Naive B cell (primary cell): ENCODE results near the gene BLOC1S3. TPM values are rescaled to one million over a fixed set of nuclear protein-coding genes. Genes with fewer than 3 reads are reported as not detected.
A peak's percentile ranks its signal among the peaks of the same experiment; 100 is the strongest.

Experiments
- ATAC-seq, 2 donors: fragments of 150-1000 bp; cut with Tn5 transposase; 2 replicates each; pipeline ENCODE4 v1.10.0; 2021; ENCODE audit warnings: low read depth in 2 of 2, mild to moderate bottlenecking in 2 of 2, moderate library complexity in 2 of 2
- DNase-seq: peaks from one replicate; pipeline ENCODE4 v3.0.0; 2022
- H3K27ac Mint-ChIP-seq, 6 donors: one replicate each; pipeline ENCODE4 v1.8.0; 2020 to 2022; ENCODE audit warnings: mild to moderate bottlenecking in 6 of 6, mixed read lengths in 6 of 6, moderate library complexity in 5 of 6, inconsistent platforms in 2 of 6
- H3K27me3 Mint-ChIP-seq, 3 donors: one replicate each; pipeline ENCODE4 v1.8.0; 2021 to 2022; ENCODE audit warnings: mixed read lengths in 3 of 3, mild to moderate bottlenecking in 1 of 3
- H3K36me3 Mint-ChIP-seq, 2 donors: one replicate each; pipeline ENCODE4 v1.8.0; 2020 to 2022; ENCODE audit warnings: mixed read lengths in 2 of 2, inconsistent platforms in 1 of 2, mild to moderate bottlenecking in 1 of 2
- H3K4me1 Mint-ChIP-seq, 3 donors: one replicate each; pipeline ENCODE4 v1.8.0; 2020 to 2022; ENCODE audit warnings: mixed read lengths in 3 of 3, inconsistent platforms in 1 of 3, mild to moderate bottlenecking in 1 of 3, moderate library complexity in 1 of 3
- H3K4me3 Mint-ChIP-seq, 8 donors: one replicate each; pipeline ENCODE4 v1.8.0; 2020 to 2022; ENCODE audit warnings: mild to moderate bottlenecking in 8 of 8, mixed read lengths in 8 of 8, moderate library complexity in 8 of 8, inconsistent platforms in 2 of 8
- H3K9me3 Mint-ChIP-seq, 7 donors: one replicate each; pipeline ENCODE4 v1.8.0; 2020 to 2022; ENCODE audit warnings: mixed read lengths in 7 of 7, mild to moderate bottlenecking in 5 of 7, inconsistent platforms in 2 of 7, moderate library complexity in 1 of 7
- polyA plus RNA-seq, 6 donors: library from polyadenylated mRNA; unstranded; fragments of 300-500 nt; fragmentation: Illumina TruSeq; gene quantifications; one replicate each; pipeline ENCODE4 v1.2.3, GENCODE V29; 2021; ENCODE audit warnings: low read depth in 6 of 6

The BLOC1S3 gene
- polyA plus RNA-seq, 6 donors from 2014 or later: 9.1 to 24.5 (median 13.6) TPM

DNA sequence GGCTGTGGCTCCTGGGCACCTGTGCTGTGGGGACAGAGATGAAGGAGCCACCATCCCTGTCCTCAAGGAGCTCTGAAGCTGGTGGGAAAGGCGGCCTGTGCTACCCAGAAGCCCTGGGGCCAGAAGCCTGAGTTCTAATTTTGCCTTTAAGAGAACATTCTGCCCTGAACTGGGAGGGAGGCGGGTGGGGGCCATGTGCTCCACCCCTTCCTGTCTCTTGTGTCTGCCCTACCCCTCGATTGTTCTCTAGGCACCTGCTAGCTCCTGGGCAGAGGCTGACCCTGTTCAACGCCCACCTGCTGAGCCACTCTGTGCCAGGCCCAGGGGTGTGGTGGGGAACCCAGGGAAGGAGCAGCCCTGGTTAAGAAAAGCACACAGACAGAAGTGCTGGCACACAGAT, 6.4 kb upstream of the BLOC1S3 start:
- no peak for DNase-seq
- peak; percentile 23 to 51 for ATAC-seq
- Mint-ChIP-seq H3K27ac (peak overlapping the region in 1 of 6 donors; percentile 38), H3K9me3 (no peaks in the 10 kb centered on the region), H3K36me3 (no peaks in the 10 kb centered on the region), H3K27me3 (no peaks in the 10 kb centered on the region), H3K4me1 (peaks cover 27 to 36% (median 34%) of the 10 kb centered on the region in 3 donors), H3K4me3 (peak overlapping the region in 2 of 8 donors; percentile 12 to 50)

DNA sequence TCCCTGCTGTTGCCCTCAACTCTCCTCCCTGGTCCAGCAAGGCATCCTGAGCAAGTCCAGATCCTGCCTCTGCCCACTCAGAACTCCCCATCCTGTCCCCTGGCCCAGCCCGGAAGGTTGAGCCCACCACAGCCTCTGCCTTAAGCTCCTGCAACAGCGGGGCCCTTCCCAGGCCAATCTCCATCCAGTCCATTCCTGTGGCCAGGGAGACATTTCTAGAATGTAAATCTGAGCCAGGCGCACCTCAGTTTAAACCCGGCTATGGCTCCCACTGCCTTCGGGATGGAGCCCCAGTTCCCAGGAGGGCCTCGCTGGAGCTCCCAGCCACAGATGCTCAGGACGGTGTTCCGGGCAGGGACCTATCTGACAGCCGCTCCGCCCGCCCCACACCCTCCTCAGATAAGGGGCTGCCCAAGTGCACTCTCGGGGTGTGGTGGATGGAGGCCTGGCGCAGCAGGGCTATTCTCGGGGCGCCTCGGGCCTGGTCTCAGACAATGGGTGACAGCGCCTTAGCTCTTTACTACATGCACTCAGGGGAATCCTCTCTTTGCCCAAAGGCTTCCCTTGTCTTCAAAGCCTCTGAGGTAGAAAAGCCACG, 5.9 kb upstream of the BLOC1S3 start:
- ATAC-seq (no peak), DNase-seq (no peak)
- no peaks in the 10 kb centered on the region for H3K27me3 Mint-ChIP-seq
- H3K36me3 Mint-ChIP-seq: no peaks in the 10 kb centered on the region
- peak overlapping the region in 2 of 8 donors; percentile 12 to 25 for H3K4me3 Mint-ChIP-seq
- H3K27ac Mint-ChIP-seq: peak overlapping the region in 1 of 6 donors; percentile 15
- H3K4me1 Mint-ChIP-seq: peaks cover 27 to 37% (median 36%) of the 10 kb centered on the region in 3 donors
- no peaks in the 10 kb centered on the region for H3K9me3 Mint-ChIP-seq

- Mint-ChIP-seq H3K4me3 (peak overlapping the region in 3 of 8 donors; percentile 4 to 44 (median 16)), H3K27ac (peak overlapping the region in 3 of 6 donors; percentile 21 to 90 (median 62)), H3K9me3 (no peaks in the 10 kb centered on the region), H3K36me3 (no peaks in the 10 kb centered on the region), H3K4me1 (peaks cover 27 to 41% (median 36%) of the 10 kb centered on the region in 3 donors), H3K27me3 (no peaks in the 10 kb centered on the region)
- no peak for DNase-seq
- no peak for ATAC-seq
Measured at GRCh38 chr19:45173816-45174215, 4.8 kb upstream of the BLOC1S3 start.

- H3K27ac Mint-ChIP-seq: peak overlapping the region in 4 of 6 donors; percentile 24 to 93 (median 61)
- H3K4me1 Mint-ChIP-seq: peaks cover 31 to 49% (median 47%) of the 10 kb centered on the region in 3 donors
- ATAC-seq: no peak
- peak overlapping the region in 6 of 8 donors; percentile 11 to 74 (median 55) for H3K4me3 Mint-ChIP-seq
- no peak for DNase-seq
- peaks cover 0 to 1% of the 10 kb centered on the region in 2 donors for H3K36me3 Mint-ChIP-seq
- no peaks in the 10 kb centered on the region for H3K9me3 Mint-ChIP-seq
- no peaks in the 10 kb centered on the region for H3K27me3 Mint-ChIP-seq
Measured at GRCh38 chr19:45175515-45176345, 2.9 kb upstream of the BLOC1S3 start.

- Mint-ChIP-seq H3K27ac (peak within 1 kb of the TSS; percentile 90 to 99 (median 96)), H3K9me3 (no peaks in the 10 kb centered on the region), H3K36me3 (peaks cover 0 to 13% of the 10 kb centered on the region in 2 donors), H3K4me3 (peak within 1 kb of the TSS; percentile 80 to 98 (median 94)), H3K27me3 (no peaks in the 10 kb centered on the region), H3K4me1 (peaks cover 32 to 45% (median 42%) of the 10 kb centered on the region in 3 donors)
- DNase-seq (no peak), ATAC-seq (peak; percentile 2)
Measured at GRCh38 chr19:45177817-45178261, 745 bp upstream of the BLOC1S3 start, which contains the start of gene TRAPPC6A. Gene TRAPPC6A (minus strand): TSS chr19:45178237. CDS start chr19:45178218, 19 bp downstream.

DNA sequence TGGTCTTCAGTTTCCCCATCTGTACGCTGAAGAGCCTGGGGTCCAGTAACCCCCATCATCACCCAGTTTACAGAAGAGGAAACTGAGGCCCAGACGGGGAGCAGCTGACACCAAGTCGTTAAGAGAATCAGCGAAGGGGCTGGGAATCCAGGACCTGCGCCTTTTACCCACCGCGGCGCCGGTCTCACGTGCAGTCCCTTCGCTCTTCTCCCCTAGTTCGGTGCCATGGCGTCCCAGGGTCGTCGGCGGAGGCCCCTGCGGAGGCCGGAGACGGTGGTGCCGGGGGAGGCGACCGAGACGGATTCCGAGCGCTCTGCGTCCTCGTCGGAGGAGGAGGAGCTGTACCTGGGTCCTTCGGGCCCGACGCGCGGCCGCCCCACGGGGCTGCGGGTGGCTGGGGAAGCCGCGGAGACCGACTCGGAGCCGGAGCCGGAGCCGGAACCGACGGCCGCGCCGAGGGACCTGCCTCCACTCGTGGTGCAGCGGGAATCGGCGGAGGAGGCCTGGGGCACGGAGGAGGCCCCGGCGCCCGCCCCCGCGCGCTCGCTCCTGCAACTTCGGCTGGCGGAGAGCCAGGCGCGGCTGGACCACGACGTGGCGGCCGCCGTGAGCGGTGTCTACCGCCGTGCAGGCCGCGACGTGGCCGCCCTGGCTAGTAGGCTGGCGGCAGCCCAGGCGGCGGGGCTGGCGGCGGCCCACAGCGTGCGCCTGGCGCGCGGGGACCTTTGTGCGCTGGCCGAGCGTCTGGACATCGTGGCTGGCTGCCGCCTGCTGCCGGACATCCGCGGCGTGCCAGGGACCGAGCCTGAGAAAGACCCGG, 698 bp downstream of the BLOC1S3 start:
- Mint-ChIP-seq H3K9me3 (no peaks in the 10 kb centered on the region), H3K27me3 (no peaks in the 10 kb centered on the region), H3K36me3 (peaks cover 0 to 13% of the 10 kb centered on the region in 2 donors), H3K4me1 (peaks cover 30 to 46% (median 40%) of the 10 kb centered on the region in 3 donors), H3K27ac (peak overlapping the region; percentile 90 to 99 (median 96)), H3K4me3 (peak overlapping the region; percentile 80 to 98 (median 94))
- DNase-seq: no peak
- no peak for ATAC-seq

DNA sequence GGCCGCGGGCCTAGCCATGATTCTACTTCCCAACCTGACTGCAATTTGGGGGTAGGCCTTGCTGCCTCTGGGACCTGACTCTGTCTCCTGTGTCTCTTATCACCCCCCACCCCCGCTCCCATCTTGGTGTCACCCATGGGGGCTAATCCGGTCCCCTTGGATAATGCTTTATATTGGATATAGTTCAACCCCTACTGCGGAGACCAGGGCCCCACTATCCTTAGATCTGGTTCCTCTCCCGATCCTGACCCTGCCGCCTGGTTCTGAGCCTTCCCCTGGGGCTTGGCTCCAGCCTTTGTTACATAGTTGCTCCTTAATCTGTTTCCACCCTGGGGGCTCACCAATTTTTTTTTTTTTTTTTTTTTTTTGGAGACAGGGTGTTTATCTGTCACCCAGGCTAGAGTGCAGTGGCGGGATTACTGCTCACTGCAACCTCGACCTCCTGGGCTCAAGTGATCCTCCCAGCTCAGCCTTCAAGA, 1.3 kb downstream of the BLOC1S3 start:
- peak overlapping the region in 4 of 6 donors; percentile 53 to 84 (median 64) for H3K27ac Mint-ChIP-seq
- H3K4me1 Mint-ChIP-seq: peaks cover 33 to 52% (median 45%) of the 10 kb centered on the region in 3 donors
- peak overlapping the region; percentile 74 to 91 (median 78) for H3K4me3 Mint-ChIP-seq
- no peak for ATAC-seq
- DNase-seq: no peak
- H3K9me3 Mint-ChIP-seq: no peaks in the 10 kb centered on the region
- H3K27me3 Mint-ChIP-seq: no peaks in the 10 kb centered on the region
- H3K36me3 Mint-ChIP-seq: peaks cover 0 to 13% of the 10 kb centered on the region in 2 donors

GRCh38 chr19:45180936-45181335, 2.4 kb downstream of the BLOC1S3 start:
- no peak for ATAC-seq
- Mint-ChIP-seq H3K27ac (peak overlapping the region in 2 of 6 donors; percentile 42 to 69), H3K4me3 (peak overlapping the region; percentile 74 to 91 (median 78)), H3K9me3 (no peaks in the 10 kb centered on the region), H3K4me1 (peaks cover 34 to 54% (median 40%) of the 10 kb centered on the region in 3 donors), H3K36me3 (peaks cover 0 to 13% of the 10 kb centered on the region in 2 donors), H3K27me3 (no peaks in the 10 kb centered on the region)
- DNase-seq: no peak

GRCh38 chr19:45182758-45183157, 4.2 kb downstream of the BLOC1S3 start:
- H3K27me3 Mint-ChIP-seq: no peaks in the 10 kb centered on the region
- H3K27ac Mint-ChIP-seq: peak overlapping the region in 2 of 6 donors; percentile 32 to 44
- no peak overlapping the region for H3K4me3 Mint-ChIP-seq
- H3K36me3 Mint-ChIP-seq: peaks cover 0 to 13% of the 10 kb centered on the region in 2 donors
- no peaks in the 10 kb centered on the region for H3K9me3 Mint-ChIP-seq
- peaks cover 34 to 60% (median 50%) of the 10 kb centered on the region in 3 donors for H3K4me1 Mint-ChIP-seq
- DNase-seq (no peak), ATAC-seq (no peak)

GRCh38 chr19:45184115-45184514, 5.5 kb downstream of the BLOC1S3 start:
- DNase-seq (no peak), ATAC-seq (no peak)
- H3K36me3 Mint-ChIP-seq: peaks cover 0 to 13% of the 10 kb centered on the region in 2 donors
- H3K4me1 Mint-ChIP-seq: peaks cover 34 to 57% (median 50%) of the 10 kb centered on the region in 3 donors
- peak overlapping the region in 1 of 8 donors; percentile 16 for H3K4me3 Mint-ChIP-seq
- H3K27ac Mint-ChIP-seq: peak overlapping the region in 3 of 6 donors; percentile 44 to 87 (median 76)
- no peaks in the 10 kb centered on the region for H3K9me3 Mint-ChIP-seq
- H3K27me3 Mint-ChIP-seq: no peaks in the 10 kb centered on the region

GRCh38 chr19:45186509-45187334, 8.1 kb downstream of the BLOC1S3 start:
- peaks cover 0 to 8% (median 0%) of the 10 kb centered on the region in 7 donors for H3K9me3 Mint-ChIP-seq
- H3K36me3 Mint-ChIP-seq: peaks cover 0 to 10% of the 10 kb centered on the region in 2 donors
- H3K4me1 Mint-ChIP-seq: peaks cover 21 to 37% (median 30%) of the 10 kb centered on the region in 3 donors
- ATAC-seq (no peak), DNase-seq (no peak)
- H3K27ac Mint-ChIP-seq: peak overlapping the region in 1 of 6 donors; percentile 85
- no peak overlapping the region for H3K4me3 Mint-ChIP-seq
- no peaks in the 10 kb centered on the region for H3K27me3 Mint-ChIP-seq
